ENCODE results near the gene HBG1. TPM values are rescaled to one million over a fixed set of nuclear protein-coding genes. Genes with fewer than 3 reads are reported as not detected.

The HBG1 gene
- total RNA-seq, 1 donor from 2014 or later: not detected

Other genes starting within 250 kb of the HBG1 start
- not detected for gene OR52J3, start 203.3 kb downstream of the HBG1 start, total RNA-seq
- not detected for gene OR52E2, start 190.2 kb downstream of the HBG1 start, total RNA-seq
- gene OR52E1, start 180.3 kb downstream of the HBG1 start, total RNA-seq: not detected
- not detected for gene OR52A5, start 111.5 kb downstream of the HBG1 start, total RNA-seq
- gene OR52A1, start 95.1 kb downstream of the HBG1 start, total RNA-seq: not detected
- gene OR51V1, start 49.2 kb downstream of the HBG1 start, total RNA-seq: not detected
- 121 TPM for gene HBB, start 22.8 kb downstream of the HBG1 start, total RNA-seq
- gene HBD, start 15.4 kb downstream of the HBG1 start, total RNA-seq: not detected
- gene HBG2, start 4.9 kb upstream of the HBG1 start, total RNA-seq: not detected
- gene HBE1, start 20.1 kb upstream of the HBG1 start, total RNA-seq: not detected
- not detected for gene OR51B4, start 52.1 kb upstream of the HBG1 start, total RNA-seq
- gene OR51B2, start 74.4 kb upstream of the HBG1 start, total RNA-seq: not detected
- gene OR51B5, start 93.7 kb upstream of the HBG1 start, total RNA-seq: not detected
- gene OR51B6, start 101.7 kb upstream of the HBG1 start, total RNA-seq: not detected
- gene OR51M1, start 134.0 kb upstream of the HBG1 start, total RNA-seq: not detected
- not detected for gene OR51Q1, start 172.3 kb upstream of the HBG1 start, total RNA-seq
- not detected for gene OR51I1, start 191.7 kb upstream of the HBG1 start, total RNA-seq
- not detected for gene OR51I2, start 199.5 kb upstream of the HBG1 start, total RNA-seq
- gene OR52D1, start 238.8 kb upstream of the HBG1 start, total RNA-seq: not detected

All from Right ventricle myocardium superior (tissue), 1 donor.